ENCODE data around the gene RNF186. TPM values are rescaled to one million over a fixed set of nuclear protein-coding genes. Genes with fewer than 3 reads are reported as not detected.
"Not testable (repeated sequence)": the region's sequence is repeated elsewhere in the genome, so short reads cannot be mapped to it uniquely, and the experiment has no call there.

The RNF186 gene
- total RNA-seq, 2 experiments from 2014 or later, result not detected

DNA sequence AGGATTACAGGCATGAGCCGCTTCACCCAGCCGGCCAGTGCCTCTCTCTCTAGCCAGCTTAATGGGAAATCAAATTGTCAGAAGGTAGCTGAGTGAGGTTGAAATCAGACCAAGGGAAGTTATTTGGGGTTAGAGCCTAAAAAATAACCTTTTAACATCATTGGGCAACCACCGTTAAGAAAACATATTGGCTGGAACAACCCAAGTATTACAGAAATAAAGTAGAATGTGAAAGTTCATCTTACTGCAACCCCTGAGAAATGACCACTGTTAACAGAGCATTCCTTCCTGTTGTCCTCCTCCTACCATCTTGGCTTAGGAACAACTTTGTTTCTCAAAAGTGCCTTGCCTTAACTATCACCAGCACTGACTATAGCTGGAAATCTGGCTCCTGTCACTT, 3.2 kb upstream of the RNF186 start:
- CTCF ChIA-PET, result no interaction called here

DNA sequence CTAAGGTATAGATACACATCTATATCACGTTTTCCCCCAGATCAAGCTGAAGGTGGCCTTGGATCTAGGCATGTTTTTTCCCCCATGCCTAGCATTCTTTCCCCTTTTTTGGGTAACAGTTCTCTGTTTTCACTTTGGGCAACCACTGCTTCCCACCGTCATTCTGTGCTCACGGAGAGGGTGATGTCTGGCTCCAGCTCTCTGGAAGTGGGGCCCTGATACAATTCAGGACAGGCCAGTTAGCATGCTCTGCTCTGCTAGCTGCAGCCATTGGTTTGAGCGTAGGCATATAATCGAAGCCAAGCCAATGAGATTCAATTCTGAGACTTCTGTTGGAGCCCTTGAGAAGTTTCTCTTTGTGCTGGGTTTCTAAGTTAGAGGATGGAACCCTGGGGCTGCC, 2.1 kb upstream of the RNF186 start:
- no peaks in the 10 kb centered on the region for H3K4me1 Mint-ChIP-seq (ENCODE audit: low read depth)

More for the DNA sequence above, 3.2 kb upstream of the RNF186 start:
- POLR2A ChIA-PET, result no interaction called here
- Mint-ChIP-seq H3K27ac (no peak overlapping the region), H3K9me3 (no peaks in the 10 kb centered on the region), H3K4me3 (no peak overlapping the region), H3K27me3 (no peaks in the 10 kb centered on the region), H3K4me1 (ENCODE audit: low read depth) (no peaks in the 10 kb centered on the region), H3K36me3 (no peaks in the 10 kb centered on the region)
- intact Hi-C loops (cut with micrococcal nuclease), result no loop called here
- no peak for DNase-seq

DNA sequence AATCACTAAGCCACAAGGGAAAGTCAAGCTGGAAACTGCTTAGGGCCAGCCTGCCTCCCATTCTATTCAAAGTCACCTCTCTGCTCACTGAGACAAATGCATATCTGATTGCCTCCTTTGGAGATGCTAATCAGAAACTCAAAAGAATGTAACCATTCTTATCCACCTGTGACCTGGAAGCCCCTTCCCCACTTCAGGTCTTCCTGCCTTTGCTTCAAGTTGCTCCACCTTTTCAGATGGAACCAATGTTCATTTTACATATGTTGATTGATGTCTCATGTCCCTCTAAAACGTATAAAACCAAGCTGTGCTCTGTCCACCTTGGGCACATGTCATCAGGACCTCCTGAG, 1.6 kb upstream of the RNF186 start:
- H3K9me3 Mint-ChIP-seq; DNase-seq; H3K27ac Mint-ChIP-seq; H3K36me3 Mint-ChIP-seq; intact Hi-C loops (cut with micrococcal nuclease); H3K4me3 Mint-ChIP-seq; H3K27me3 Mint-ChIP-seq; H3K4me1 Mint-ChIP-seq (ENCODE audit: low read depth); POLR2A ChIA-PET: not testable (repeated sequence)
- CTCF ChIA-PET, result interaction anchor here (0.6 kb wide), 1 partner anchor 618 kb away, joined by 3 read pairs; no protein-coding TSS in a partner anchor

More for the DNA sequence above, 2.1 kb upstream of the RNF186 start:
- H3K4me3 Mint-ChIP-seq, result no peak overlapping the region
- intact Hi-C loops (cut with micrococcal nuclease), result no loop called here
- no peaks in the 10 kb centered on the region for H3K36me3 Mint-ChIP-seq
- H3K9me3 Mint-ChIP-seq, result no peaks in the 10 kb centered on the region
- ChIA-PET POLR2A (no interaction called here), CTCF (interaction anchor here (0.6 kb wide), 1 partner anchor 617 kb away, joined by 3 read pairs; no protein-coding TSS in a partner anchor)
- no peak overlapping the region for H3K27ac Mint-ChIP-seq
- no peaks in the 10 kb centered on the region for H3K27me3 Mint-ChIP-seq
- DNase-seq, result no peak

DNA sequence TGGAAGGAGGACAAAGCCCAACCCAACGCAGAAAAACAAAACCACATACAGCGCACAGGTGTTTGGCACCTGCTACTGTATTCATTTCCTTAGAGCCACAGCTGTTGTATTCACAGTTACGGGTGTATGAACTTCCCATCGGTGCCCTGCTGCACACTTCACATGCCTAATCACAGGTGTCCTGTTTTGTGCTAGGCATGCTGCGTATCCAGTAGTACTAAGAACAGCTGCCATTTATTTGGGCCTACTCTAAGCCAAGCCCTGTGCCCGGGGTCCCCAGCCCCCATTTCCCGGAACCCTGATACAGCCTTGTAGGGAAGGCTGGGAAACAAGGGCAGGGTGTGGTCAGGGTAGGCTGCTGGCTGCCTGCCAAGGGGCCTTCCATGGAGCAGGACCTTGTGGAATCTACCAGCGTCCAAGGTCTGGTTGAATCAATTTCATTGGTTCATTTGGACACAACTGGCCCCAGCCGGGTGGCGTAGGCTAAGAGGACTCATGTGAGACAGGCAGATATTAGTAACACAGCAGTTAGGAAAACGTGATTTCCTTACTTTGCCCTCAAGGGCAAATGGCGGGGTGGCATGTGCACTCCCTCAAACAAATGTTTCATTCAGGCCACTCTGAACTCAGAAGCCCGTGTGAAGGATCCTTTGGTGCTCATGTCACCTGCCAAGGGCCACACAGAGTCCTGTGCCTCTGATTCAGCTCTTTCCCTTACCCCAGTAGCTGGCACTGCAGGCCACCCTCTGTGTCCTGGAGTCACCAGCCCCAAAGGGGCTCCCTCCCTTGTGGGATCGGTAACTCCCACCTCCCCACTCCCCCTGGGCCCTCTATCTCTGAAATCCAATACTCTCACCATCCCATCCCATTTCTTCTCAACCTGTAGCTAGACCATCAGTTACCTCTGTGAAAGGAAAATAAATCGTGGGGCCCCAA, 986 bp upstream of the RNF186 start:
- no peak for DNase-seq
- Mint-ChIP-seq H3K4me1 (ENCODE audit: low read depth) (no peaks in the 10 kb centered on the region), H3K4me3 (no peak overlapping the region), H3K36me3 (no peaks in the 10 kb centered on the region), H3K27me3 (no peaks in the 10 kb centered on the region), H3K9me3 (no peaks in the 10 kb centered on the region), H3K27ac (no peak overlapping the region)
- intact Hi-C loops (cut with micrococcal nuclease), result no loop called here
- POLR2A ChIA-PET, result no interaction called here
- CTCF ChIA-PET, result interaction anchor here (0.6 kb wide), 1 partner anchor 618 kb away, joined by 3 read pairs; no protein-coding TSS in a partner anchor

DNA sequence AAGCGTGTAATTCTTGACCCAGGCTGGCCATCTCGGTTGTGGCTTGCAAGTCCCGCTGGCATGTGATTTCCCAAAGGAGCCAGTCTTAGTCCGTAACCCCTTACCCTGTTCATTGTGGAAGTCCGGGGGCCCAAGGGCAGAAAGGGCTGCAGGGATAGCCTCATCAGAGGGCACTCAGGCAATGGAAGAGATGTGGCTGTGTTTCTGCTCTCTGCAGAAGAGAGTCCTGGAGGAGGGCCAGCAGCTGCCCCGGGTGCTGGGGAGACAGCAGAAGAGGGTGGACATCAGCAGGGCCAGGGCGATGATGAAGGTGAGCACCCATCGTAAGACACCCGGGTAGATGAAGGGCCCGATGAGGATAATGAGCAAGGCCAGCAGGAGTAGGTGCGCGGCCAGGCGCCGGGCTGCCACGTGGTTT, 830 bp downstream of the RNF186 start:
- Mint-ChIP-seq H3K9me3 (no peaks in the 10 kb centered on the region), H3K27me3 (no peaks in the 10 kb centered on the region), H3K27ac (no peak overlapping the region), H3K4me1 (ENCODE audit: low read depth) (no peaks in the 10 kb centered on the region), H3K4me3 (no peak overlapping the region), H3K36me3 (no peaks in the 10 kb centered on the region)
- intact Hi-C loops (cut with micrococcal nuclease), result no loop called here
- POLR2A ChIA-PET, result no interaction called here
- DNase-seq, result no peak
- CTCF ChIA-PET, result interaction anchor here (2.0 to 4.8 kb wide), 3 partner anchors 52 to 152 kb away, joined by 9 to 43 read pairs (median 29); no protein-coding TSS in a partner anchor

DNA sequence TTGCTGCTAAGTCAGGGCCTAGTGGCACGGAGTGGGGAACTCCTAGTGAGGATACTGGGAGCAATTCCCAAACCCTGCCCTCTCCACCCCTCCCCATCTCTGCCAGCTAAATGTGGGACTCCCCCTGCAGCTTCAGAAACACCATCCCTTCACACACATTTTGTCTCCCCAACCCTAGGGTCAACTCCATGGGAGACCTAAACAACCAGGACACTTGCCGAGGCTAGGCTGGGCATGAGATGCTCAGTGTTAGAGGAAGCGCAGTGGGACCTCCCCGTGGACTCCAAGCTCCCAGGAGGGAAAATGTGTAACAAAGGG, 1.5 kb downstream of the RNF186 start:
- CTCF ChIA-PET, result interaction anchor here (1.3 to 4.8 kb wide), 4 partner anchors 51 to 151 kb away, joined by 5 to 43 read pairs (median 19); partner anchors contain the start of gene OTUD3

DNA sequence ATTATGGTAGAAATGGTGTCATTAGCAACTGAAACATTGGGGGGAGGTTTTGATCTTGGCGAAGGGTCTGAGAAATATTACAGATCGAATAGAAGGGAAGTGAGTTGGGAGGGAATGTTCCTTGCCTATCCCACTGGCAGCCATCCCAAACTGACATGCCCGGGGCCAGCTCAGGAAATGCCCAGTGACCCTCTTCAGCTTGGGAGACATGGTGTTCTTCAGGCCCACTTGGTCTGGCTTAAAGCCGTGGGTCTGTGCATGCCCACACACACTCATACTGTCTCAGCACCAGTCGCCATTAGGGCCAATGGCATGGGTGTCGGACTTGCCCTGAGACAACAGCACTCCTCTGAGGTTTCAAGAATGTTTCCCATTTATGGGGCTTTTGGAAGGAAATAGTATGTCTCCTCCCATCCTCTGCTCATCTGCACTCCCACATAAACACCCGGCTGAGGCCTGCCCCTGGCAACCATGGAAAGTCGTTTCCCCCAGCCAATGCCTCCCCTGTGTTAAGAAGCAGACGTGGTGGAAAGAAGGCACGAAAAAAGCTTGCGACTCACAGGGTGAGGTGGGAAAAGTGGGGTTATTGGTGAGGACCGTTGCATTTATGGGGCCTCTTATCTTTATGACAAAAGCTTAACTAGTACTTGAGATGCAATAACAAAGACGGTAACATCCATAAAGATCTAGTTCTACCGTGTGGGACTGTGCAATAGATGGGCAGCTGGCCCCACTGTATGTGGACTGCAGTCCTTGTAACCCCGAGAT, 2.0 kb downstream of the RNF186 start:
- CTCF ChIA-PET, result interaction anchor here (1.3 to 4.8 kb wide), 4 partner anchors 51 to 151 kb away, joined by 5 to 43 read pairs (median 19); partner anchors contain the start of gene OTUD3
- Mint-ChIP-seq H3K36me3 (no peaks in the 10 kb centered on the region), H3K27ac (no peak overlapping the region)

More for the DNA sequence above, 1.5 kb downstream of the RNF186 start:
- DNase-seq, result no peak
- intact Hi-C loops (cut with micrococcal nuclease), result no loop called here
- Mint-ChIP-seq H3K4me3 (no peak overlapping the region), H3K4me1 (ENCODE audit: low read depth) (no peaks in the 10 kb centered on the region), H3K27me3 (no peaks in the 10 kb centered on the region), H3K27ac (no peak overlapping the region), H3K9me3 (no peaks in the 10 kb centered on the region), H3K36me3 (no peaks in the 10 kb centered on the region)
- POLR2A ChIA-PET, result interaction anchor here (0.6 kb wide), 1 partner anchor 15 kb away, joined by 4 read pairs; no protein-coding TSS in a partner anchor

DNA sequence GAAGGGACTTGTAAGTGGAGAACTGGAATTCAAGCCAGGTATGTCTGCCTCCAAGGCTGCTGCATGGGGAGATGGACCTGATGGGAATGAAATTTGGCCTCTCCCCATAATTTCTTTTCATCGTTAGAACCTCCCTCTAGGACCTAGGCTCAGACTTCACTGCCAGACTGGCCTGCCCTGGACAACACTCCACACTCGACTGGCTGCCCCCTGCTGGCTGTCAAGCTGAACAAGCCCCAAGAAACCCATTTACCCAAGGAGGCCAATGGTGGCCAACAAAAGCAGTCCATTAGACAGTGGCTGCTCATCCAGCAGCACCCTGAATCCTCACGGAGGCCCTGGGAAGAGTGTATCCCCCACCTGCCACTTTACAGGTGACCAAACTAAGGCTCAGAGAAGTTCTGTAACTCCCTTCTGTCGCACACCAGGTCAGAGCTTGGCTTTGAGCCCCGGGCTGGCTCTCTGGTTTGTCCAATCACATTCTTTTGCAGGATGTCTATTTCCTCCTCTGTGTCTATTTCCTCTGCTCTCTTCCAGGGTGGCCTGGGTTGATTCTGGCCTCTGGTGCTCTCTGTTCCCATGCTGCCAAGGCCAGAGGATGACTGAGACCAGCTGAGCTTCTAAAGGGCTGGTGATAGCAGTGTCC, 3.8 kb downstream of the RNF186 start:
- Mint-ChIP-seq H3K27me3 (no peaks in the 10 kb centered on the region), H3K4me1 (ENCODE audit: low read depth) (no peaks in the 10 kb centered on the region), H3K27ac (no peak overlapping the region), H3K36me3 (no peaks in the 10 kb centered on the region), H3K4me3 (no peak overlapping the region), H3K9me3 (no peaks in the 10 kb centered on the region)
- intact Hi-C loops (cut with micrococcal nuclease), result loop anchor here (1.0 to 2.0 kb wide), 3 partner anchors 49 to 151 kb away; no protein-coding TSS in a partner anchor
- DNase-seq, result peak; percentile 77
- CTCF ChIA-PET, result interaction anchor here (0.8 to 4.8 kb wide), 13 partner anchors 10 to 301 kb away, joined by 3 to 43 read pairs (median 4); no protein-coding TSS in a partner anchor
- POLR2A ChIA-PET, result interaction anchor here (1.4 kb wide), 1 partner anchor 46 kb away, joined by 3 read pairs; no protein-coding TSS in a partner anchor

More for the DNA sequence above, 2.0 kb downstream of the RNF186 start:
- no peaks in the 10 kb centered on the region for H3K4me1 Mint-ChIP-seq (ENCODE audit: low read depth)
- intact Hi-C loops (cut with micrococcal nuclease), result no loop called here
- no peaks in the 10 kb centered on the region for H3K27me3 Mint-ChIP-seq
- POLR2A ChIA-PET, result interaction anchor here (0.6 kb wide), 1 partner anchor 14 kb away, joined by 4 read pairs; no protein-coding TSS in a partner anchor
- no peak for DNase-seq
- no peak overlapping the region for H3K4me3 Mint-ChIP-seq
- no peaks in the 10 kb centered on the region for H3K9me3 Mint-ChIP-seq

DNA sequence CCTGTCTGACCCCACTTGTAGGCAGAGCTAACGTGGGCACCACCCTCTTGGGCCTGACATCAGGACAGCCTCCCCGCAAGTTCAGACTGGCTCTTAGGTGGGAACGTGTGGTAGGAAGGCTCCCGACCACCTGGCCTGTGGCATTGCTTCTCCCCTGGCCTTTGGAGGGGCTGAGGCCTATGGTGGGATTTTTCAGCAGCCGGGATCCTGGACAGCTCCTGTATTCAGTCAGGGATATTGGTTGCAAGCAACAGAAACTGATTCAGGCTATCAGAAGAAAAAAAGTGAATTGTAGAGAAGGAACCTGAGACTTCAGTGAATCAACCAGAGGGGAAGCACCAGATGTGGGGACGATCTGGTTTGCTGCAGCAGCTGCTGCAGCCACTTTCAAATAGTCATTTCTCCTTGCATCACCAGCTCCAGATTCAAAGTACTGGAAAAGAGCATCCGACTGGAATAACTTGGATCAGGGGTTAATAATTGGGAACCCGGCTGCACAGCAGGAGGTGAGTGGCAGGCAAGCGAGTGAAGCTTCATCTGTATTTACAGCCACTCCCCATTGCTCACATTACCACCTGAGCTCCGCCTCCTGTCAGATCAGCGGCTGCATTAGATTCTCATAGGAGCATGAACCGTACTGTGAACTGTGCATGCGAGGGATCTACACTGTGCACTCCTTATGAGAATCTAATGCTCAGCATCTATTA, 5.9 kb downstream of the RNF186 start:
- Mint-ChIP-seq H3K27ac (no peak overlapping the region), H3K36me3 (no peaks in the 10 kb centered on the region), H3K4me3 (no peak overlapping the region), H3K4me1 (ENCODE audit: low read depth) (no peaks in the 10 kb centered on the region), H3K9me3 (no peaks in the 10 kb centered on the region), H3K27me3 (no peaks in the 10 kb centered on the region)
- DNase-seq, result no peak
- intact Hi-C loops (cut with micrococcal nuclease), result no loop called here
- CTCF ChIA-PET, result interaction anchor here (1.1 to 2.5 kb wide), 4 partner anchors 44 to 148 kb away, joined by 4 to 12 read pairs (median 5); no protein-coding TSS in a partner anchor
- POLR2A ChIA-PET, result no interaction called here

DNA sequence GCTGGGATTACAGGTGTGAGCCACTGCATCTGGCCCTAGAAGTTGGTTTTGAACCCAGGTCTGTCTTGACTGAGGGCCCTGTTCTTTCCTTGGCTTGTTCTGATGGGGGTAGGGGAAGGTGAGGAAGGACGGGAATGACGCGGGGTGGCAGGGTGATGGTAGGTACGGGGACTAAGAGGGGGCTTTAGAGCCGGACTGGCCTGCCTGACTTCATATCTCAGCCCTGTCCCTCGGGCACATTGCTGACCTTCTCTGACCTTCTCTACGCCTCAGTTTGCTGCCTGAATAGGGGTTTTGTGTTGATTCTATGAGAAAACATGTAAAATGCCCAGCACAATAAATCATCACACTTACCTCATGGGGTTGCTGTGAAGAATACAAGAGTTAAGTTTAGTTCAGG, 6.7 kb downstream of the RNF186 start:
- H3K4me3 Mint-ChIP-seq, result no peak overlapping the region
- ChIA-PET POLR2A (no interaction called here), CTCF (interaction anchor here (0.8 to 2.5 kb wide), 4 partner anchors 12 to 147 kb away, joined by 3 to 12 read pairs (median 4); no protein-coding TSS in a partner anchor)

DNA sequence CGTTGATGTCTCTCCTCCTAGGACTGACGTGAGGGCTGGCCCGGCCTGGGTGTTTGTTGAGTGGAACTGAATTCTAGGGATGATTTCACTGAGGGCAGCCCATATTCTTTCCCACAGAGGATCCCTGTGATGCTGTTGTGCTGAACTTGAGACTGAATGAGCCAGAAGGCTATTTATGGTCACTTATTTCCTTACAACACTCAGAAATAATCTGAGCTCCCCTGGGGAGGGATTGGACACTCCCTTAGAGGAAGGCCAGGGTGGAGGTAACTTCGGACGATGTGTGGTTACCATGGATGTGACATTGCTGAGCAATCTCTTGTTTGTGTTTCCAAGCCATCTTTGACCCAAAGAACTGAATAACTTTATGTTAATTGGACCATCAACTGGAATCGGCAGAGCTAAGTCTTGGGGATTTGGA, 10.2 kb downstream of the RNF186 start:
- no peak overlapping the region for H3K27ac Mint-ChIP-seq
- ChIA-PET CTCF (interaction anchor here (2.0 to 2.1 kb wide), 2 partner anchors 43 to 143 kb away, joined by 6 to 7 read pairs; no protein-coding TSS in a partner anchor), POLR2A (no interaction called here)
- DNase-seq, result no peak
- intact Hi-C loops (cut with micrococcal nuclease), result loop anchor here (5.0 kb wide), 1 partner anchor 38 kb away; no protein-coding TSS in a partner anchor
- no peaks in the 10 kb centered on the region for H3K9me3 Mint-ChIP-seq
- H3K4me3 Mint-ChIP-seq, result no peak overlapping the region
- no peaks in the 10 kb centered on the region for H3K27me3 Mint-ChIP-seq
- no peaks in the 10 kb centered on the region for H3K36me3 Mint-ChIP-seq
- H3K4me1 Mint-ChIP-seq (ENCODE audit: low read depth), result peaks cover 13% of the 10 kb centered on the region

More for the DNA sequence above, 6.7 kb downstream of the RNF186 start:
- intact Hi-C loops (cut with micrococcal nuclease), result no loop called here
- Mint-ChIP-seq H3K9me3 (no peaks in the 10 kb centered on the region), H3K4me1 (ENCODE audit: low read depth) (no peaks in the 10 kb centered on the region), H3K27me3 (no peaks in the 10 kb centered on the region), H3K36me3 (no peaks in the 10 kb centered on the region), H3K27ac (no peak overlapping the region)
- DNase-seq, result no peak
